HepG2 (cell line): ENCODE measurements around the gene ITPRIPL1. TPM values are rescaled to one million over a fixed set of nuclear protein-coding genes. Genes with fewer than 3 reads are reported as not detected.

Experiments
- AGO2 ChIP-seq: fragments of 200-400 bp; formaldehyde crosslinking; optimal IDR thresholded peaks from 2 replicates; pipeline ENCODE3; 2017; ENCODE audit warnings: mild to moderate bottlenecking, low read depth, low read length, moderate library complexity
- CSRNP2 ChIP-seq: sonication (generic); formaldehyde crosslinking; conservative IDR thresholded peaks from 2 replicates; pipeline ENCODE4 v1.8.0; 2022; ENCODE audit warnings: low read depth, missing genetic modification reagents
- E2F1 ChIP-seq: sonication (generic); formaldehyde crosslinking; IDR thresholded peaks from 2 replicates; pipeline ENCODE4 v1.5.0; 2020; ENCODE audit warnings: missing genetic modification reagents
- IRF2 ChIP-seq: IDR thresholded peaks from 2 replicates; pipeline ENCODE4 v1.6.1; 2018; ENCODE audit warnings: missing genetic modification reagents, missing compliant biosample characterization
- KLF13 ChIP-seq: sonication (generic); formaldehyde crosslinking; IDR thresholded peaks from 2 replicates; pipeline ENCODE4 v1.4.0; 2020; ENCODE audit warnings: mild to moderate bottlenecking, missing genetic modification reagents
- PPARG ChIP-seq: conservative IDR thresholded peaks from 2 replicates; pipeline ENCODE4 v1.6.1; 2016; ENCODE audit warnings: missing biosample characterization, missing genetic modification reagents
- REST ChIP-seq, 2 experiments: IDR thresholded peaks; 2 replicates each; pipeline ENCODE4 v1.6.1; 2011 to 2012; ENCODE audit warnings: low read length in 2 of 2, borderline replicate concordance in 1 of 2, low read depth in 1 of 2, mild to moderate bottlenecking in 1 of 2, moderate library complexity in 1 of 2
- TAF15 ChIP-seq: fragments of 200-400 bp; formaldehyde crosslinking; IDR thresholded peaks from one replicate; pipeline ENCODE4 v1.6.1; 2018; ENCODE audit warnings: mild to moderate bottlenecking, low read depth, low read length; ENCODE audit not compliant: poor library complexity, severe bottlenecking
- ZHX1 ChIP-seq: sonication (generic); formaldehyde crosslinking; IDR thresholded peaks from 2 replicates; pipeline ENCODE4 v1.8.1; 2022; ENCODE audit warnings: low read depth, mild to moderate bottlenecking, missing genetic modification reagents
- ZNF597 ChIP-seq: sonication (generic); formaldehyde crosslinking; IDR thresholded peaks from 2 replicates; pipeline ENCODE4 v1.5.0; 2020; ENCODE audit warnings: missing genetic modification reagents
- ZNF687 ChIP-seq: sonication (generic); formaldehyde crosslinking; IDR thresholded peaks from 2 replicates; pipeline ENCODE4 v1.5.1; 2020; ENCODE audit warnings: mild to moderate bottlenecking, missing genetic modification reagents, moderate library complexity
- ZNF766 ChIP-seq: sonication (generic); formaldehyde crosslinking; IDR thresholded peaks from 2 replicates; pipeline ENCODE4 v1.5.0; 2020; ENCODE audit warnings: missing genetic modification reagents, borderline replicate concordance
- polyA plus RNA-seq, 8 experiments: library from polyadenylated mRNA; depleted of rRNA in 3 of 8; stranded (reverse) in 7 of 8; unstranded in 1 of 8; fragments of >200 nt; fragmentation: Illumina TruSeq in 4 of 8; extraction: Trizol in 4 of 8; gene quantifications; 2 replicates each; pipeline versions ENCODE4 v1.2.1 to v1.2.3, GENCODE V29; 2011 to 2016; ENCODE audit warnings: low read depth in 4 of 8, missing spikeins in 1 of 8, mixed read lengths in 1 of 8; ENCODE audit not compliant: insufficient read depth in 1 of 8
- total RNA-seq, 5 experiments: library from RNA; depleted of rRNA; stranded (reverse); fragments of >200 nt; fragmentation: Illumina TruSeq; extraction: Trizol; gene quantifications; 2 replicates each; pipeline ENCODE4 v1.2.3, GENCODE V29; 2016; ENCODE audit warnings: low read depth in 1 of 5

ITPRIPL1 gene
- total and polyA plus RNA-seq, 2 of the 13 experiments (the other 11 are each of a cell fraction or from before 2014, with no cell fraction given), result 4.3 to 11.7 TPM

GRCh38 chr2:96305091-96305978 is 19.8 kb upstream of the ITPRIPL1 start, which contains the start of gene SNRNP200 (continued):
- peak; percentile 89 for TF ChIP-seq ZHX1
- peak; percentile 97 for TF ChIP-seq E2F1
- no peak for TF ChIP-seq CSRNP2 (CRISPR knock-in tag)
- no peak for TF ChIP-seq REST (IDR thresholded peaks at IDR 0.05; ENCODE audit: borderline replicate concordance in 1 of 2, low read depth in 1 of 2, low read length in 2 of 2)
- peak; percentile 79; the same call in 1 of the 2 replicates for TF ChIP-seq ZNF766 (CRISPR knock-in tag)
- peak; percentile 82 for TF ChIP-seq KLF13 (CRISPR knock-in tag)
- TF ChIP-seq ZNF597 (CRISPR knock-in tag), result no peak
- peak; percentile 90 for TF ChIP-seq AGO2
- TF ChIP-seq IRF2 (CRISPR knock-in tag), result peak; percentile 90
- TF ChIP-seq PPARG (CRISPR knock-in tag), result peak; percentile 56
- no peak for TF ChIP-seq TAF15
- peak; percentile 97 for TF ChIP-seq ZNF687
